Sigmoid colon (tissue), 4 donors: ENCODE data around the gene ACSL6.

Experiments
- CTCF ChIP-seq, 4 experiments: fragments of 450-650 bp in 3 of 4; fragments of 200-600 bp in 1 of 4; IDR thresholded peaks; one replicate each; pipeline ENCODE4 v1.5.1; 2016 to 2019; ENCODE audit warnings: antibody characterized with exemption in 4 of 4, mild to moderate bottlenecking in 3 of 4, moderate library complexity in 2 of 4
- EP300 ChIP-seq, 4 donors: sonication (generic); formaldehyde crosslinking; IDR thresholded peaks; one replicate each; pipeline ENCODE4 v1.6.1; 2017; ENCODE audit warnings: antibody characterized with exemption in 4 of 4
- POLR2A ChIP-seq, 2 donors: fragments of 450-650 bp; IDR thresholded peaks; one replicate each; pipeline ENCODE4 v1.6.1; 2016; ENCODE audit warnings: antibody characterized with exemption in 2 of 2, mild to moderate bottlenecking in 2 of 2, moderate library complexity in 2 of 2
- POLR2AphosphoS5 ChIP-seq, 4 donors: sonication (generic); formaldehyde crosslinking; IDR thresholded peaks; one replicate each; pipeline ENCODE4 v1.6.1; 2017; ENCODE audit warnings: antibody characterized with exemption in 4 of 4

- TF ChIP-seq CTCF (IDR thresholded peaks at IDR 0.05) (no peak), EP300 (IDR thresholded peaks at IDR 0.05) (no peak), POLR2A (IDR thresholded peaks at IDR 0.05) (no peak), POLR2AphosphoS5 (IDR thresholded peaks at IDR 0.05) (no peak)
Measured at GRCh38 chr5:132049093-132049492, 37.6 kb upstream of the ACSL6 start.
